Suprapubic skin (tissue), 4 donors: ENCODE data around the gene SPIC. TPM values are rescaled to one million over a fixed set of nuclear protein-coding genes. Genes with fewer than 3 reads are reported as not detected.
"Not testable (repeated sequence)": the region's sequence is repeated elsewhere in the genome, so short reads cannot be mapped to it uniquely, and the experiment has no call there.

Source experiments
- DNase-seq, 2 donors: peaks; one replicate each; pipeline ENCODE4 v3.0.0-alpha.2; 2019; ENCODE audit warnings: low spot score in 2 of 2
- H3K27ac ChIP-seq: fragments of 200-600 bp; sonication (generic); one replicate; pipeline ENCODE4 v1.5.1; 2019
- H3K27me3 ChIP-seq: fragments of 200-600 bp; sonication (generic); one replicate; pipeline ENCODE4 v1.5.1; 2019
- H3K36me3 ChIP-seq: fragments of 200-600 bp; sonication (generic); one replicate; pipeline ENCODE4 v1.5.1; 2019
- H3K4me1 ChIP-seq: fragments of 200-600 bp; sonication (generic); one replicate; pipeline ENCODE4 v1.5.1; 2019
- H3K4me3 ChIP-seq: fragments of 200-600 bp; sonication (generic); one replicate; pipeline ENCODE4 v1.5.1; 2019; ENCODE audit warnings: mild to moderate bottlenecking
- H3K9me3 ChIP-seq: fragments of 200-600 bp; sonication (generic); one replicate; pipeline ENCODE4 v1.5.1; 2019
- CTCF ChIP-seq, 2 donors: fragments of 200-600 bp in 1 of 2; fragments of 450-650 bp in 1 of 2; sonication (generic) in 1 of 2; IDR thresholded peaks; one replicate each; pipeline ENCODE4 v1.5.1; 2016 to 2019; ENCODE audit warnings: antibody characterized with exemption in 2 of 2, mild to moderate bottlenecking in 1 of 2, moderate library complexity in 1 of 2
- EP300 ChIP-seq: sonication (generic); formaldehyde crosslinking; IDR thresholded peaks from one replicate; pipeline ENCODE4 v1.6.1; 2017; ENCODE audit warnings: antibody characterized with exemption
- POLR2A ChIP-seq, 2 donors: fragments of 450-650 bp; IDR thresholded peaks; one replicate each; pipeline ENCODE4 v1.6.1; 2017; ENCODE audit warnings: antibody characterized with exemption in 2 of 2, mild to moderate bottlenecking in 2 of 2, moderate library complexity in 2 of 2
- POLR2AphosphoS5 ChIP-seq, 3 donors: sonication (generic); formaldehyde crosslinking; IDR thresholded peaks; one replicate each; pipeline ENCODE4 v1.6.1; 2017; ENCODE audit warnings: antibody characterized with exemption in 3 of 3
- WGBS: methylation state at CpG from one replicate; pipeline ENCODE4 v1.1.5; 2018; 5-methylcytosine and 5-hydroxymethylcytosine counted together
- total RNA-seq, 4 donors: library from RNA; depleted of rRNA; stranded (reverse); fragments of >200 nt; gene quantifications; one replicate each; pipeline ENCODE4 v1.1.0, GENCODE V29; 2016

Gene SPIC
- total RNA-seq, 4 donors from 2014 or later = not detected

GRCh38 chr12:101459642-101460346, 15.3 kb upstream of the SPIC start:
- Histone ChIP-seq H3K9me3 (no peaks in the 10 kb centered on the region), H3K4me3 (no peak overlapping the region), H3K4me1 (peaks cover 8% of the 10 kb centered on the region), H3K36me3 (no peaks in the 10 kb centered on the region), H3K27ac (peak overlapping the region; percentile 24), H3K27me3 (no peaks in the 10 kb centered on the region)
- 14% methylated on average over 4 of the region's 4 CpGs for WGBS
- TF ChIP-seq POLR2AphosphoS5 (IDR thresholded peaks at IDR 0.05) (no peak), POLR2A (IDR thresholded peaks at IDR 0.05) (no peak), EP300 (no peak), CTCF (IDR thresholded peaks at IDR 0.05) (no peak)
- DNase-seq = peak in 1 of 2 donors; percentile 67

- no peaks in the 10 kb centered on the region for H3K36me3 ChIP-seq
- H3K4me3 ChIP-seq = no peak overlapping the region
- H3K9me3 ChIP-seq = no peaks in the 10 kb centered on the region
- DNase-seq = no peak
- TF ChIP-seq POLR2A (IDR thresholded peaks at IDR 0.05) = no peak
- no peak for TF ChIP-seq EP300
- no peak for TF ChIP-seq CTCF (IDR thresholded peaks at IDR 0.05)
- TF ChIP-seq POLR2AphosphoS5 (IDR thresholded peaks at IDR 0.05) = no peak
- H3K4me1 ChIP-seq = no peaks in the 10 kb centered on the region
- no peaks in the 10 kb centered on the region for H3K27me3 ChIP-seq
- 86% methylated on average over 2 of the region's 2 CpGs for WGBS
- no peak overlapping the region for H3K27ac ChIP-seq
Observed at GRCh38 chr12:101468948-101469347, 6.2 kb upstream of the SPIC start.

- TF ChIP-seq CTCF (IDR thresholded peaks at IDR 0.05) = no peak
- no peak for TF ChIP-seq EP300
- TF ChIP-seq POLR2A (IDR thresholded peaks at IDR 0.05) = no peak
- no peak for TF ChIP-seq POLR2AphosphoS5 (IDR thresholded peaks at IDR 0.05)
- H3K36me3 ChIP-seq = no peaks in the 10 kb centered on the region
- no peaks in the 10 kb centered on the region for H3K9me3 ChIP-seq
- H3K4me3 ChIP-seq = no peak overlapping the region
- H3K4me1 ChIP-seq = no peaks in the 10 kb centered on the region
- H3K27ac ChIP-seq = no peak overlapping the region
- no peaks in the 10 kb centered on the region for H3K27me3 ChIP-seq
- 76% methylated on average over 2 of the region's 2 CpGs for WGBS
- DNase-seq = no peak
Observed at GRCh38 chr12:101470939-101471338, 4.2 kb upstream of the SPIC start.

- not testable (repeated sequence) for H3K27me3 ChIP-seq, DNase-seq, H3K4me3 ChIP-seq, H3K9me3 ChIP-seq, H3K27ac ChIP-seq, H3K4me1 ChIP-seq, H3K36me3 ChIP-seq
- 96% methylated on average over 5 of the region's 5 CpGs for whole genome bisulfite sequencing
Observed at GRCh38 chr12:101471878-101472277, 3.3 kb upstream of the SPIC start.

- no peak for DNase-seq
- H3K4me3 ChIP-seq = no peak overlapping the region
- no peaks in the 10 kb centered on the region for H3K27me3 ChIP-seq
- H3K27ac ChIP-seq = no peak overlapping the region
- H3K36me3 ChIP-seq = no peaks in the 10 kb centered on the region
- no peaks in the 10 kb centered on the region for H3K9me3 ChIP-seq
- H3K4me1 ChIP-seq = no peaks in the 10 kb centered on the region
- WGBS = 57% methylated on average over 4 of the region's 4 CpGs
- TF ChIP-seq CTCF (IDR thresholded peaks at IDR 0.05) (no peak), EP300 (no peak), POLR2AphosphoS5 (IDR thresholded peaks at IDR 0.05) (no peak), POLR2A (IDR thresholded peaks at IDR 0.05) (no peak)
Observed at GRCh38 chr12:101474248-101474647, 888 bp upstream of the SPIC start.
